Fibroblast of the aortic adventitia (primary cell): Measurements from ENCODE around the gene UBE2L6. TPM values are rescaled to one million over a fixed set of nuclear protein-coding genes. Genes with fewer than 3 reads are reported as not detected.

Experiments used
- DNase-seq: peaks from one replicate; pipeline ENCODE4 v3.0.0-alpha.2; 2010; ENCODE audit warnings: low read depth
- H3K4me3 ChIP-seq: 2 replicates; pipeline ENCODE4 v1.5.1; 2011; ENCODE audit warnings: low read depth, mild to moderate bottlenecking, control low read depth, low read length, moderate library complexity
- total RNA-seq: library from RNA; depleted of rRNA; stranded (reverse); fragments of >200 nt; gene quantifications from 2 replicates; pipeline ENCODE4 v1.2.3, GENCODE V29; 2012; ENCODE audit warnings: low replicate concordance
- TF ChIP-seq, protein P1 (sequence below): IDR thresholded peaks from 2 replicates; pipeline ENCODE4 v1.5.1; 2011; ENCODE audit warnings: mild to moderate bottlenecking, low read length, control low read depth, inconsistent platforms; ENCODE audit not compliant: insufficient read depth

UBE2L6 gene
- total RNA-seq, 1 donor = 41.1 TPM

GRCh38 chr11:57513452-57513795 is 54.0 kb downstream of the UBE2L6 start:
- H3K4me3 ChIP-seq = peak overlapping the region; percentile 13
- no peak for DNase-seq
- TF ChIP-seq, protein P1, sequence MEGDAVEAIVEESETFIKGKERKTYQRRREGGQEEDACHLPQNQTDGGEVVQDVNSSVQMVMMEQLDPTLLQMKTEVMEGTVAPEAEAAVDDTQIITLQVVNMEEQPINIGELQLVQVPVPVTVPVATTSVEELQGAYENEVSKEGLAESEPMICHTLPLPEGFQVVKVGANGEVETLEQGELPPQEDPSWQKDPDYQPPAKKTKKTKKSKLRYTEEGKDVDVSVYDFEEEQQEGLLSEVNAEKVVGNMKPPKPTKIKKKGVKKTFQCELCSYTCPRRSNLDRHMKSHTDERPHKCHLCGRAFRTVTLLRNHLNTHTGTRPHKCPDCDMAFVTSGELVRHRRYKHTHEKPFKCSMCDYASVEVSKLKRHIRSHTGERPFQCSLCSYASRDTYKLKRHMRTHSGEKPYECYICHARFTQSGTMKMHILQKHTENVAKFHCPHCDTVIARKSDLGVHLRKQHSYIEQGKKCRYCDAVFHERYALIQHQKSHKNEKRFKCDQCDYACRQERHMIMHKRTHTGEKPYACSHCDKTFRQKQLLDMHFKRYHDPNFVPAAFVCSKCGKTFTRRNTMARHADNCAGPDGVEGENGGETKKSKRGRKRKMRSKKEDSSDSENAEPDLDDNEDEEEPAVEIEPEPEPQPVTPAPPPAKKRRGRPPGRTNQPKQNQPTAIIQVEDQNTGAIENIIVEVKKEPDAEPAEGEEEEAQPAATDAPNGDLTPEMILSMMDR = no peak

- TF ChIP-seq, protein P1 = no peak
- no peak overlapping the region for H3K4me3 ChIP-seq
- DNase-seq = no peak
These were observed 54.6 kb downstream of the UBE2L6 start for GRCh38 chr11:57512646-57513451.

DNA sequence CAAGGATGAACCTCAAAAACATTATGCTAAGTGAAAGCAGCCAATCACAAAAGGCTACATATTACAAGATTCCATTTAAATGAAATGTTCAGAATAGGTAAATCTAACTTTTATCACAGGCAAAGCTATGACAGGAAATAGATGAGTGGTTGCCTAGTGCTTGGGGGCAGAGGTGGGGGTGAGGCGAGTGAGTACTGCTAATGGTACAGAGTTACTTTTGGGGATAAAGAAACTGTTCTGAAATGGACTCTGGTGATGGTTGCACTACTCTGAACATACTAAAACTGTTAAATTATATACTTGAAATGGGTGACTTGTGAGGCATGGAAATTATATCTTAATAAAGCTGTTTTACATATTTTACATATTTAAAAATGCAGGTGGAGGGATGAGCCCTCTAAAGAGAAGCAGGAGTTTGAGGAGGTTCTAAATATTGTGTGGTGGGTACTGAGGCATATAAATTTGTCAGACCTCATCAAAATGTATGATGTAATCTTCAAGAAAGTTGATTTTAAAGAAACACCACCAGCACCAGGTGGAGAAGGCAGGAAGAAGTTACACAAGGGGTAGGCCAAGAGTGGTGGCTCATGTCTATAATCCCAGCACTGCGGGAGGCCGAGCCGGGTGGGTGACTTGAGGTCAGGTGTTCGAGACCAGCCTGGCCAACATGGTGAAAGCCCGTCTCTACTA is 55.6 kb downstream of the UBE2L6 start:
- DNase-seq = no peak
- no peak overlapping the region for H3K4me3 ChIP-seq
- TF ChIP-seq, protein P1 = no peak

DNA sequence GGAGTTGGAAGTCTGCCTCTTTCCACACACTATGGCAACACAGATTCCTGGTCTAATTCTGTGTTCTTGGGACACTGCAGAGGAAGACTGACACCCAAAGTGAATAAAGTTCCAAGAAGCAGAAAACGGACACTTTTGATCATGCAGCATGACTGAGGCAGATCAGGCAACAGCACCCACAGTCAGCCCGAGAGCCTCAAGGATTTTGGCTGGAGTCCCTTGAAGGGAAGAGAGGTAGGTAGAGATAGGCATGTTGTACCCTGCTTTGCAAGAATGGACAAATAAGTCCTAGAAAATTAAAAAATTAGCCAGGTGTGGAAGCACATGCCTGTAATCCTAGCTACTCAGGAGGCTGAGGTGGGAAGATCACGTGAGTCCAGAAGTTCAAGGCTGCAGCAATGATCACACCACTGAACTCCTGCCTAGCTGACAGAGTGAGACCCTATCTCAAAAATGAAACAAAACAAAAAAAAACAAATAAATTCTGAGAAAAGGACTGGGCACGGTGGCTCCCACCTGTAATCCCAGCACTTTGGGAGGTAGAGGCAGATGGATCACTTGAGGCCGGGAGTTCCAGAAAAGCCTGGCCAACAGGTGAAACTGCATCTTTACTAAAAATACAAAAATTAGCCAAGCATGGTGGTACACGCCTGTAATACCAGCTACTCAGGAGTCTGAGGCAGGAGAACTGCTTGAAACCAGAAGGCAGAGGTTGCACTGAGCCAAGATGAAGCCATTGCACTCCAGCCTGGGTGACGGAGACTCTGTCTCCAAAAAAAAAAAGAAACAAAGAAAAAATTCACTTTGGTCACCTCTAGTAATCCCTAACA is 58.9 kb downstream of the UBE2L6 start:
- TF ChIP-seq, protein P1 = no peak
- H3K4me3 ChIP-seq = no peak overlapping the region
- DNase-seq = no peak

GRCh38 chr11:57506522-57506921 is 61.0 kb downstream of the UBE2L6 start:
- DNase-seq = no peak
- TF ChIP-seq, protein P1 = no peak
- no peak overlapping the region for H3K4me3 ChIP-seq

DNA sequence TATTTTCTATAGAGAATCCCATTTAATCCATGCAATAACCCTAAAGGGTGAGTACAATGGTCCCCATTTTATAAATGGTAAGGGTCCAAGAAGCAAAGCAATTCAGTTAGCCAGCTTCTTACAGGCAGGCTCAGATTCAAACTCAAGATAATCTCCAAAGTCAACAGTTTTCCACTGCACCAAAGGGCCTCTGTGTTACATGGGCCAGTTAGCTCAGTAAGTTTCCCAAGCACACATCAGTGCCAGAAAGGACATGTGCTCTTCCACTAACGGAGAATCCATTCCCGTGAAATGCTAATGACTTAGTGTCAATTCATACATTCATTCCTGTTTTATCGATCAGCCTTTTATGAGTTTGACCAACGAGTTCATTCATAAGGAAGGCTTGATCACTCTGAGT is 63.0 kb downstream of the UBE2L6 start:
- TF ChIP-seq, protein P1 = no peak
- DNase-seq = no peak
- H3K4me3 ChIP-seq = no peak overlapping the region
